ENCODE data around the gene KCNAB1.
"Not testable (repeated sequence)": the region's sequence is repeated elsewhere in the genome, so short reads cannot be mapped to it uniquely, and the experiment has no call there.

DNA sequence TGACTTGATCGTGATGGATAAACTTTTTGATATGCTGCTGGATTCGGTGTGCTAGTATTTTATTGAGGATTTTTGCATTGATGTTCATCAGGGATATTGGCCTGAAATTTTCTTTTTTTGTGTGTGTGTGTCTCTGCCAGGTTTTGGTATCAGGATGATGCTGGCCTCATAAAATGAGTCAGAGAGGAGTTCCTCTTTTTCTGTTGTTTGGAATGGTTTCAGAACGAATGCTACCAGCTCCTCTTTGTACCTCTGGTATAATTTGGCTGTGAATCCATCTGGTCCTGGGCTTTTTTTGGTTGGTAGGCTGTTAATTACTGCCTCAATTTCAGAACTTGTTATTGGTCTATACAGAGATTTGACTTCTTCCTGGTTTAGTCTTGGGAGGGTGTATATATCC lies 76.8 kb downstream of the KCNAB1 start:
- TF ChIP-seq, protein P1, sequence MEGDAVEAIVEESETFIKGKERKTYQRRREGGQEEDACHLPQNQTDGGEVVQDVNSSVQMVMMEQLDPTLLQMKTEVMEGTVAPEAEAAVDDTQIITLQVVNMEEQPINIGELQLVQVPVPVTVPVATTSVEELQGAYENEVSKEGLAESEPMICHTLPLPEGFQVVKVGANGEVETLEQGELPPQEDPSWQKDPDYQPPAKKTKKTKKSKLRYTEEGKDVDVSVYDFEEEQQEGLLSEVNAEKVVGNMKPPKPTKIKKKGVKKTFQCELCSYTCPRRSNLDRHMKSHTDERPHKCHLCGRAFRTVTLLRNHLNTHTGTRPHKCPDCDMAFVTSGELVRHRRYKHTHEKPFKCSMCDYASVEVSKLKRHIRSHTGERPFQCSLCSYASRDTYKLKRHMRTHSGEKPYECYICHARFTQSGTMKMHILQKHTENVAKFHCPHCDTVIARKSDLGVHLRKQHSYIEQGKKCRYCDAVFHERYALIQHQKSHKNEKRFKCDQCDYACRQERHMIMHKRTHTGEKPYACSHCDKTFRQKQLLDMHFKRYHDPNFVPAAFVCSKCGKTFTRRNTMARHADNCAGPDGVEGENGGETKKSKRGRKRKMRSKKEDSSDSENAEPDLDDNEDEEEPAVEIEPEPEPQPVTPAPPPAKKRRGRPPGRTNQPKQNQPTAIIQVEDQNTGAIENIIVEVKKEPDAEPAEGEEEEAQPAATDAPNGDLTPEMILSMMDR (IDR thresholded peaks at IDR 0.05): not testable (repeated sequence)
- not testable (repeated sequence) for TF ChIP-seq POLR2AphosphoS5 (IDR thresholded peaks at IDR 0.05); EP300 (IDR thresholded peaks at IDR 0.05; ENCODE audit: low read depth); POLR2A (IDR thresholded peaks at IDR 0.05)

All from transverse colon (tissue), 4 donors.